Upper lobe of left lung (tissue), 6 donors: ENCODE results near the gene ENDOD1. TPM values are rescaled to one million over a fixed set of nuclear protein-coding genes. Genes with fewer than 3 reads are reported as not detected.
"Not testable (repeated sequence)": the region's sequence is repeated elsewhere in the genome, so short reads cannot be mapped to it uniquely, and the experiment has no call there.

Experiments
- ATAC-seq, 2 donors: fragments of 200-7000 bp; cut with Tn5 transposase; one replicate each; pipeline ENCODE4 v1.9.1; 2022; ENCODE audit warnings: mild to moderate bottlenecking in 2 of 2, moderate library complexity in 2 of 2; ENCODE audit not compliant: low FRiP score in 2 of 2
- DNase-seq, 2 donors: peaks; one replicate each; pipeline ENCODE4 v3.0.0-alpha.2; 2019 to 2020
- H3K27ac ChIP-seq, 4 donors: fragments of 200-600 bp; sonication (generic); one replicate each; pipeline ENCODE4 v1.5.1; 2016 to 2019
- H3K27me3 ChIP-seq, 4 donors: fragments of 200-600 bp; sonication (generic); one replicate each; pipeline ENCODE4 v1.5.1; 2017 to 2019
- H3K36me3 ChIP-seq, 4 donors: fragments of 200-600 bp; sonication (generic); one replicate each; pipeline ENCODE4 v1.5.1; 2016 to 2019
- H3K4me1 ChIP-seq, 4 donors: fragments of 200-600 bp; sonication (generic); one replicate each; pipeline ENCODE4 v1.5.1; 2018 to 2019
- H3K4me3 ChIP-seq, 4 donors: fragments of 200-600 bp; sonication (generic); one replicate each; pipeline ENCODE4 v1.5.1; 2017 to 2019; ENCODE audit warnings: mild to moderate bottlenecking in 2 of 4, moderate library complexity in 1 of 4
- H3K9me3 ChIP-seq, 4 donors: fragments of 200-600 bp; sonication (generic); one replicate each; pipeline ENCODE4 v1.5.1; 2018 to 2019
- CTCF ChIP-seq, 6 experiments: fragments of 450-650 bp in 4 of 6; fragments of 200-600 bp in 2 of 6; sonication (generic) in 2 of 6; IDR thresholded peaks; one replicate each; pipeline ENCODE4 v1.5.1; 2016 to 2019; ENCODE audit warnings: antibody characterized with exemption in 6 of 6
- EP300 ChIP-seq, 4 donors: sonication (generic); formaldehyde crosslinking; IDR thresholded peaks; one replicate each; pipeline ENCODE4 v1.5.1; 2017; ENCODE audit warnings: antibody characterized with exemption in 4 of 4, control low read depth in 2 of 4
- POLR2A ChIP-seq, 4 donors: fragments of 450-650 bp; IDR thresholded peaks; one replicate each; pipeline ENCODE4 v1.5.1; 2016 to 2017; ENCODE audit warnings: antibody characterized with exemption in 4 of 4, mild to moderate bottlenecking in 2 of 4
- POLR2AphosphoS5 ChIP-seq, 2 donors: sonication (generic); formaldehyde crosslinking; IDR thresholded peaks; one replicate each; pipeline ENCODE4 v1.5.1; 2017; ENCODE audit warnings: antibody characterized with exemption in 2 of 2
- WGBS, 2 donors: methylation state at CpG; one replicate each; pipeline ENCODE4 v1.1.5; 2017 to 2018; 5-methylcytosine and 5-hydroxymethylcytosine counted together
- total RNA-seq, 6 donors: library from RNA; depleted of rRNA in 4 of 6; stranded (reverse); fragments of >200 nt in 4 of 6; gene quantifications; one replicate each; pipeline versions ENCODE4 v1.1.0 to v1.2.1, GENCODE V29; 2016 to 2021
- donor health status: DM: no; HTN: no; CAD: no; lungs with moderate emphysema.
- donor health status: DM: no; HTN: yes; CAD: no; lungs with severe emphysema.

ENDOD1 gene
- total RNA-seq, 6 donors from 2014 or later, result 15.7 to 37.3 (median 27.1) TPM

GRCh38 chr11:95134491-95134890 lies 44.8 kb downstream of the ENDOD1 start:
- TF ChIP-seq POLR2A (IDR thresholded peaks at IDR 0.05) (no peak), EP300 (IDR thresholded peaks at IDR 0.05) (no peak), CTCF (IDR thresholded peaks at IDR 0.05) (no peak), POLR2AphosphoS5 (IDR thresholded peaks at IDR 0.05) (no peak)
- peak in 1 of 2 donors; percentile 25 for DNase-seq
- peak in 1 of 2 donors; percentile 32 for ATAC-seq
- Histone ChIP-seq H3K4me1 (peaks cover 0 to 7% (median 4%) of the 10 kb centered on the region in 4 donors), H3K4me3 (no peak overlapping the region), H3K27ac (no peak overlapping the region), H3K27me3 (no peaks in the 10 kb centered on the region), H3K36me3 (peaks cover 0 to 6% (median 2%) of the 10 kb centered on the region in 4 donors), H3K9me3 (no peaks in the 10 kb centered on the region)
- WGBS, 2 donors, result 75 to 78% methylated on average over 5 of the region's 5 CpGs

- Histone ChIP-seq H3K4me3 (no peak overlapping the region), H3K36me3 (peaks cover 0 to 5% (median 1%) of the 10 kb centered on the region in 4 donors), H3K4me1 (peaks cover 0 to 7% (median 4%) of the 10 kb centered on the region in 4 donors), H3K27ac (no peak overlapping the region), H3K27me3 (no peaks in the 10 kb centered on the region), H3K9me3 (no peaks in the 10 kb centered on the region)
- no peak for ATAC-seq
- TF ChIP-seq EP300 (IDR thresholded peaks at IDR 0.05) (no peak), POLR2A (IDR thresholded peaks at IDR 0.05) (no peak), POLR2AphosphoS5 (IDR thresholded peaks at IDR 0.05) (no peak), CTCF (IDR thresholded peaks at IDR 0.05) (no peak)
- 48 to 71% methylated on average over 3 to 6 of the region's 6 CpGs for WGBS, 2 donors
- no peak for DNase-seq
Observed at GRCh38 chr11:95135155-95135554, 45.5 kb downstream of the ENDOD1 start.

- no peaks in the 10 kb centered on the region for H3K9me3 ChIP-seq
- no peak overlapping the region for H3K27ac ChIP-seq
- no peak for ATAC-seq
- TF ChIP-seq POLR2AphosphoS5 (IDR thresholded peaks at IDR 0.05), result no peak
- TF ChIP-seq CTCF (IDR thresholded peaks at IDR 0.05), result no peak
- no peak for TF ChIP-seq EP300 (IDR thresholded peaks at IDR 0.05)
- no peak for TF ChIP-seq POLR2A (IDR thresholded peaks at IDR 0.05)
- no peak overlapping the region for H3K4me3 ChIP-seq
- H3K36me3 ChIP-seq, result peaks cover 0 to 2% (median 0%) of the 10 kb centered on the region in 4 donors
- 93 to 98% methylated on average over 2 of the region's 2 CpGs for WGBS, 2 donors
- no peaks in the 10 kb centered on the region for H3K27me3 ChIP-seq
- no peak for DNase-seq
- peaks cover 0 to 7% (median 4%) of the 10 kb centered on the region in 4 donors for H3K4me1 ChIP-seq
Observed at GRCh38 chr11:95135880-95136279, 46.2 kb downstream of the ENDOD1 start.

- ATAC-seq, H3K27ac ChIP-seq, H3K4me1 ChIP-seq, H3K9me3 ChIP-seq, H3K27me3 ChIP-seq, H3K4me3 ChIP-seq, H3K36me3 ChIP-seq, DNase-seq: not testable (repeated sequence)
- WGBS, 2 donors, result 95 to 98% methylated on average over 4 of the region's 4 CpGs
Observed at GRCh38 chr11:95136747-95137146, 47.1 kb downstream of the ENDOD1 start.

GRCh38 chr11:95137299-95137698 lies 47.7 kb downstream of the ENDOD1 start:
- TF ChIP-seq POLR2A (IDR thresholded peaks at IDR 0.05) (no peak), CTCF (IDR thresholded peaks at IDR 0.05) (no peak), POLR2AphosphoS5 (IDR thresholded peaks at IDR 0.05) (no peak), EP300 (IDR thresholded peaks at IDR 0.05) (no peak)
- Histone ChIP-seq H3K36me3 (no peaks in the 10 kb centered on the region), H3K27me3 (no peaks in the 10 kb centered on the region), H3K4me1 (peaks cover 0 to 7% (median 4%) of the 10 kb centered on the region in 4 donors), H3K9me3 (no peaks in the 10 kb centered on the region), H3K4me3 (no peak overlapping the region), H3K27ac (no peak overlapping the region)
- ATAC-seq (no peak), DNase-seq (no peak)
